K562 (cell line): ENCODE measurements around the gene MDC1. TPM values are rescaled to one million over a fixed set of nuclear protein-coding genes. Genes with fewer than 3 reads are reported as not detected.

ENCODE experiments used
- CREBBP ChIP-seq: IDR thresholded peaks from one replicate; pipeline ENCODE4 v1.6.1; 2012; ENCODE audit warnings: low read depth, mild to moderate bottlenecking, control low read depth, inconsistent platforms, low read length
- DPF2 ChIP-seq: fragments of 450-650 bp; IDR thresholded peaks from 2 replicates; pipeline ENCODE4 v1.6.1; 2016
- ETV6 ChIP-seq, 3 experiments: fragments of 150-350 bp in 1 of 3; sonication (generic) in 1 of 3; formaldehyde crosslinking in 1 of 3; IDR thresholded peaks; 2 replicates each; pipeline versions ENCODE4 v1.6.1 to v1.8.0; 2014 to 2022; ENCODE audit warnings: borderline replicate concordance in 2 of 3, low read depth in 2 of 3, antibody characterized with exemption in 1 of 3, low read length in 1 of 3, mild to moderate bottlenecking in 1 of 3, missing genetic modification reagents in 1 of 3
- KLF13 ChIP-seq: fragments of 450-650 bp; IDR thresholded peaks from 2 replicates; pipeline ENCODE4 v1.6.1; 2016; ENCODE audit warnings: missing genetic modification characterization, low read depth, mild to moderate bottlenecking, missing compliant biosample characterization, moderate library complexity, borderline replicate concordance
- LEF1 ChIP-seq: fragments of 450-650 bp; IDR thresholded peaks from 2 replicates; pipeline ENCODE4 v1.6.1; 2016; ENCODE audit warnings: mild to moderate bottlenecking
- NFYB ChIP-seq: IDR thresholded peaks from 2 replicates; pipeline ENCODE4 v1.6.1; 2011; ENCODE audit warnings: mild to moderate bottlenecking, moderate library complexity; ENCODE audit not compliant: insufficient read length; ENCODE audit errors: extremely low read depth
- OTX1 ChIP-seq: fragments of 450-650 bp; formaldehyde crosslinking; IDR thresholded peaks from 2 replicates; pipeline ENCODE4 v1.4.0; 2022; ENCODE audit warnings: mild to moderate bottlenecking
- PCBP2 ChIP-seq: fragments of 200-400 bp; formaldehyde crosslinking; IDR thresholded peaks from 2 replicates; pipeline ENCODE4 v1.6.1; 2018; ENCODE audit warnings: low read length, low read depth, mild to moderate bottlenecking, moderate library complexity; ENCODE audit not compliant: poor library complexity, severe bottlenecking
- TAF15 ChIP-seq: fragments of 200-400 bp; formaldehyde crosslinking; IDR thresholded peaks from 2 replicates; pipeline ENCODE4 v1.6.1; 2017; ENCODE audit warnings: mild to moderate bottlenecking, low read depth, low read length, moderate library complexity
- ZEB2 ChIP-seq: fragments of 450-650 bp; IDR thresholded peaks from 2 replicates; pipeline ENCODE4 v1.6.1; 2016
- ZNF134 ChIP-seq: fragments of 250-450 bp; sonication (Bioruptor Pico); conservative IDR thresholded peaks from 2 replicates; pipeline ENCODE4 v1.4.0; 2020
- ZNF239 ChIP-seq: fragments of 250-450 bp; sonication (Bioruptor Pico); IDR thresholded peaks from 2 replicates; pipeline ENCODE4 v1.4.0; 2020; ENCODE audit warnings: mild to moderate bottlenecking
- polyA plus RNA-seq, 8 experiments: library from polyadenylated mRNA; depleted of rRNA in 4 of 8; stranded (reverse) in 5 of 8; unstranded in 3 of 8; fragments of >200 nt; fragmentation: Nextera tagmentation in 2 of 8; fragmentation: Illumina TruSeq in 1 of 8; extraction: Ambion mirVana in 2 of 8; extraction: Trizol in 1 of 8; gene quantifications; 2 replicates each; pipeline versions ENCODE4 v1.2.1 to v1.2.3, GENCODE V29; 2011 to 2014; ENCODE audit warnings: inconsistent platforms in 1 of 8, missing spikeins in 1 of 8
- total RNA-seq, 7 experiments: library from RNA; depleted of rRNA in 6 of 7; stranded (reverse); fragments of >200 nt in 6 of 7; fragmentation: Illumina TruSeq in 2 of 7; extraction: Trizol in 2 of 7; gene quantifications; 2 replicates each; pipeline versions ENCODE4 v1.2.1 to v1.2.3, GENCODE V29; 2011 to 2021; ENCODE audit warnings: low replicate concordance in 1 of 7
- TF ChIP-seq, protein P1 (sequence below), 2 experiments: fragments of 450-650 bp; formaldehyde crosslinking in 1 of 2; IDR thresholded peaks; 2 replicates each; pipeline versions ENCODE4 v1.4.0 to v1.6.1; 2014 to 2020; ENCODE audit warnings: mild to moderate bottlenecking in 2 of 2, borderline replicate concordance in 1 of 2, low read depth in 1 of 2
- TF ChIP-seq, protein P2 (sequence below): conservative IDR thresholded peaks from 2 replicates; pipeline ENCODE4 v1.6.1; 2011; ENCODE audit warnings: low read depth, mild to moderate bottlenecking, low read length; ENCODE audit not compliant: control insufficient read depth
- TF ChIP-seq, protein P3 (sequence below): fragments of 450-650 bp; formaldehyde crosslinking; IDR thresholded peaks from 2 replicates; pipeline ENCODE4 v1.4.0; 2022; ENCODE audit warnings: missing genetic modification characterization

The MDC1 gene
- total and polyA plus RNA-seq, 9 of the 15 experiments (the other 6 are each of a cell fraction or from before 2014, with no cell fraction given): 8.2 to 114 (median 20.0) TPM

DNA sequence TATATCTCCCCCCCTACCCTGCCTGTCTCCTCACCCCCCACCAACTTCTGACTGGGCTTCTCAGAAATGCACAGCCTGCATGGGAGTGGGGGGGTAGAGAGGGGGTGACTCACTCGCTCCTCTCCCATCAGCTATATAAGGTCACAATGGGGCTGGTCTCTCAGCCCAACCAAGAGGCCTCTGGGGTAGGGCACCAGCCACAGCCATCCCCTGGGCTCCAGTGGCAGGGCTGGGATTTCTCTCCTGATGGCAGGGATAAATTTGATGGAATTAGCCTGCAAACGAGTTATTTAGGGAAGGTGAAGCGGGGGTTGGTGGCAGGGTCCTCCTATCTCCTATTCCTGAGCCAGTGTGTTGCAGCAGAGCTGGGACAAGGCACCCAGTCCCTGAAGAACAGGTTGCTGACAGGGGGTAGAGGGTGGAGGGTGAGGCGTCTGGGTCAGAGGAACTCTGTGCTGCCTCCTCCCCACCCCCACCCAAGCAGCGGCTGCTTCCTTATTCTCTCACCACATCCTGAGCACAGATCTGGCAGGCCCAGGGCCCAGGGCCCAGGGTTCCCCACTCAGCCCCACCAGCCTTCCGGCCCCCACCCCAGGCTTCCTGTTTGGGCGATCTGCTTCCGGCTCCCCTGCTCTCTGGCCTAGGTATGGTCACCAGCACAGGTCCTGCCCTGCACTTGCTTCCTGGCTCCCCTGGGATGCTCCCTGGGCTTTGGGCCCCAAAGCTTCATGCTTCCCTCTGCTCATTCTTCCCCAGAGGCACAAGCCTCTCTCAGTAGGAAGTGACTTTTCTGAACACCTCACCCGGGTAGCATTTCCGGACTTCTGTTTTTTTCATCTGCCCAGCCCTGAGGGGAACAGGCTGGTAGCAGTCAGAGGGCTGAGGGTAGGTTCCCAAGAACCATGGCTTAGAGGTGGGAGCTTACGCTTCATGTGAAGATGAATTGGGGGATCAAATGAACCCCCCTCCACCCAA lies 34.7 kb downstream of the MDC1 start (continued):
- TF ChIP-seq, protein P1, sequence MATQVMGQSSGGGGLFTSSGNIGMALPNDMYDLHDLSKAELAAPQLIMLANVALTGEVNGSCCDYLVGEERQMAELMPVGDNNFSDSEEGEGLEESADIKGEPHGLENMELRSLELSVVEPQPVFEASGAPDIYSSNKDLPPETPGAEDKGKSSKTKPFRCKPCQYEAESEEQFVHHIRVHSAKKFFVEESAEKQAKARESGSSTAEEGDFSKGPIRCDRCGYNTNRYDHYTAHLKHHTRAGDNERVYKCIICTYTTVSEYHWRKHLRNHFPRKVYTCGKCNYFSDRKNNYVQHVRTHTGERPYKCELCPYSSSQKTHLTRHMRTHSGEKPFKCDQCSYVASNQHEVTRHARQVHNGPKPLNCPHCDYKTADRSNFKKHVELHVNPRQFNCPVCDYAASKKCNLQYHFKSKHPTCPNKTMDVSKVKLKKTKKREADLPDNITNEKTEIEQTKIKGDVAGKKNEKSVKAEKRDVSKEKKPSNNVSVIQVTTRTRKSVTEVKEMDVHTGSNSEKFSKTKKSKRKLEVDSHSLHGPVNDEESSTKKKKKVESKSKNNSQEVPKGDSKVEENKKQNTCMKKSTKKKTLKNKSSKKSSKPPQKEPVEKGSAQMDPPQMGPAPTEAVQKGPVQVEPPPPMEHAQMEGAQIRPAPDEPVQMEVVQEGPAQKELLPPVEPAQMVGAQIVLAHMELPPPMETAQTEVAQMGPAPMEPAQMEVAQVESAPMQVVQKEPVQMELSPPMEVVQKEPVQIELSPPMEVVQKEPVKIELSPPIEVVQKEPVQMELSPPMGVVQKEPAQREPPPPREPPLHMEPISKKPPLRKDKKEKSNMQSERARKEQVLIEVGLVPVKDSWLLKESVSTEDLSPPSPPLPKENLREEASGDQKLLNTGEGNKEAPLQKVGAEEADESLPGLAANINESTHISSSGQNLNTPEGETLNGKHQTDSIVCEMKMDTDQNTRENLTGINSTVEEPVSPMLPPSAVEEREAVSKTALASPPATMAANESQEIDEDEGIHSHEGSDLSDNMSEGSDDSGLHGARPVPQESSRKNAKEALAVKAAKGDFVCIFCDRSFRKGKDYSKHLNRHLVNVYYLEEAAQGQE (IDR thresholded peaks at IDR 0.05; ENCODE audit: borderline replicate concordance): 0 out of 2 replicates have a peak, but pooled peaks have one; percentile 23
- TF ChIP-seq, protein P1 (CRISPR knock-in tag; IDR thresholded peaks at IDR 0.05; ENCODE audit: low read depth): no peak
- TF ChIP-seq ETV6 (IDR thresholded peaks at IDR 0.05; ENCODE audit: borderline replicate concordance in 1 of 2, low read depth in 2 of 2, low read length in 1 of 2) (peak; percentile 95 to 98), ETV6 (CRISPR knock-in tag; IDR thresholded peaks at IDR 0.05; ENCODE audit: borderline replicate concordance) (no peak), ZNF134 (no peak), PCBP2 (no peak), LEF1 (no peak; the same call in none of the 2 replicates), CREBBP (no peak), DPF2 (peak; percentile 92), KLF13 (no peak), ZNF239 (CRISPR knock-in tag) (no peak), TAF15 (no peak), OTX1 (CRISPR knock-in tag) (no peak; the same call in 1 of the 2 replicates), NFYB (no peak), ZEB2 (no peak)
- TF ChIP-seq, protein P2, sequence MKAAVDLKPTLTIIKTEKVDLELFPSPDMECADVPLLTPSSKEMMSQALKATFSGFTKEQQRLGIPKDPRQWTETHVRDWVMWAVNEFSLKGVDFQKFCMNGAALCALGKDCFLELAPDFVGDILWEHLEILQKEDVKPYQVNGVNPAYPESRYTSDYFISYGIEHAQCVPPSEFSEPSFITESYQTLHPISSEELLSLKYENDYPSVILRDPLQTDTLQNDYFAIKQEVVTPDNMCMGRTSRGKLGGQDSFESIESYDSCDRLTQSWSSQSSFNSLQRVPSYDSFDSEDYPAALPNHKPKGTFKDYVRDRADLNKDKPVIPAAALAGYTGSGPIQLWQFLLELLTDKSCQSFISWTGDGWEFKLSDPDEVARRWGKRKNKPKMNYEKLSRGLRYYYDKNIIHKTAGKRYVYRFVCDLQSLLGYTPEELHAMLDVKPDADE: peak; percentile 95
- TF ChIP-seq, protein P3, sequence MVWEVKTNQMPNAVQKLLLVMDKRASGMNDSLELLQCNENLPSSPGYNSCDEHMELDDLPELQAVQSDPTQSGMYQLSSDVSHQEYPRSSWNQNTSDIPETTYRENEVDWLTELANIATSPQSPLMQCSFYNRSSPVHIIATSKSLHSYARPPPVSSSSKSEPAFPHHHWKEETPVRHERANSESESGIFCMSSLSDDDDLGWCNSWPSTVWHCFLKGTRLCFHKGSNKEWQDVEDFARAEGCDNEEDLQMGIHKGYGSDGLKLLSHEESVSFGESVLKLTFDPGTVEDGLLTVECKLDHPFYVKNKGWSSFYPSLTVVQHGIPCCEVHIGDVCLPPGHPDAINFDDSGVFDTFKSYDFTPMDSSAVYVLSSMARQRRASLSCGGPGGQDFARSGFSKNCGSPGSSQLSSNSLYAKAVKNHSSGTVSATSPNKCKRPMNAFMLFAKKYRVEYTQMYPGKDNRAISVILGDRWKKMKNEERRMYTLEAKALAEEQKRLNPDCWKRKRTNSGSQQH: peak; percentile 6; the same call in 1 of the 2 replicates
